H1 (cell line): Measurements from ENCODE around the gene NEMF. TPM values are rescaled to one million over a fixed set of nuclear protein-coding genes. Genes with fewer than 3 reads are reported as not detected.

Experiments used
- CTCF ChIA-PET: fragments of 300-600 bp; sonication (Branson Sonifier 250); formaldehyde crosslinking; loops from one replicate; lab custom pipeline; 2021; ENCODE audit not compliant: partially characterized antibody; lab: Charles Lee
- POLR2A ChIA-PET: fragments of 300-600 bp; sonication (Branson Sonifier 250); formaldehyde crosslinking; loops from one replicate; lab custom pipeline; 2021; ENCODE audit warnings: inconsistent platforms; ENCODE audit not compliant: partially characterized antibody; lab: Charles Lee
- DNase-seq, 2 experiments: peaks; one replicate each; pipeline versions ENCODE4 v3.0.0 to v3.0.0-alpha.2; 2010 to 2022; ENCODE audit warnings: low spot score in 2 of 2, low read depth in 1 of 2, mixed read lengths in 1 of 2
- FAIRE-seq: peaks from 2 replicates; lab custom pipeline; 2011; peaks lifted over from hg19 to GRCh38; lab: Jason Lieb, UNC
- H2AFZ ChIP-seq: 2 replicates; pipeline ENCODE4 v1.8.1; 2012; ENCODE audit warnings: low read length, inconsistent platforms
- H2AK5ac ChIP-seq: 2 replicates; pipeline ENCODE4 v1.6.1; 2013; ENCODE audit warnings: low read depth, low read length
- H2BK120ac ChIP-seq: replicated peaks from 2 replicates; pipeline ENCODE3; 2013; ENCODE audit warnings: low read depth, low read length, inconsistent platforms
- H2BK12ac ChIP-seq: 2 replicates; pipeline ENCODE4 v1.6.1; 2013; ENCODE audit warnings: low read depth, low read length
- H2BK15ac ChIP-seq: 2 replicates; pipeline ENCODE4 v1.6.1; 2013; ENCODE audit warnings: low read length
- H2BK20ac ChIP-seq: 2 replicates; pipeline ENCODE4 v1.6.1; 2013; ENCODE audit warnings: low read length
- H2BK5ac ChIP-seq: 2 replicates; pipeline ENCODE4 v1.6.1; 2013; ENCODE audit warnings: low read depth, low read length
- H3K14ac ChIP-seq: 2 replicates; pipeline ENCODE4 v1.6.1; 2013; ENCODE audit warnings: inconsistent platforms; ENCODE audit not compliant: insufficient read length
- H3K18ac ChIP-seq: 2 replicates; pipeline ENCODE4 v1.6.1; 2013; ENCODE audit warnings: low read length; ENCODE audit errors: extremely low read depth
- H3K23ac ChIP-seq: 2 replicates; pipeline ENCODE4 v1.6.1; 2013; ENCODE audit warnings: inconsistent platforms; ENCODE audit not compliant: insufficient read length
- H3K23me2 ChIP-seq: 2 replicates; pipeline ENCODE4 v1.6.1; 2013; ENCODE audit warnings: low read depth, low read length
- H3K27ac ChIP-seq: 2 replicates; pipeline ENCODE4 v1.6.1; 2011; ENCODE audit warnings: low read depth, low read length, inconsistent platforms
- H3K27me3 ChIP-seq, 4 experiments: replicated peaks in 1 of 4; 1 replicate in 1 of 4; 2 replicates in 3 of 4; pipeline versions ENCODE4 v1.6.1 to v1.8.1; 2011 to 2013; ENCODE audit warnings: low read length in 3 of 4, mild to moderate bottlenecking in 3 of 4, inconsistent platforms in 2 of 4, mixed read lengths in 2 of 4, moderate library complexity in 1 of 4; ENCODE audit not compliant: control insufficient read depth in 3 of 4, insufficient read depth in 3 of 4; ENCODE audit errors: extremely low read depth in 1 of 4
- H3K36me3 ChIP-seq, 4 experiments: 2 replicates each; pipeline versions ENCODE4 v1.6.1 to v1.8.1; 2011 to 2013; ENCODE audit warnings: mild to moderate bottlenecking in 4 of 4, low read length in 3 of 4, moderate library complexity in 2 of 4, control low read depth in 1 of 4, inconsistent platforms in 1 of 4; ENCODE audit not compliant: insufficient read depth in 4 of 4, control insufficient read depth in 2 of 4
- H3K4ac ChIP-seq: replicated peaks from 2 replicates; pipeline ENCODE3; 2013; ENCODE audit warnings: low read length, low read depth, mixed read lengths, inconsistent platforms; ENCODE audit not compliant: insufficient read length
- H3K4me1 ChIP-seq, 4 experiments: replicated peaks in 1 of 4; 1 replicate in 1 of 4; 2 replicates in 3 of 4; pipeline versions ENCODE4 v1.6.1 to v1.8.1; 2011 to 2013; ENCODE audit warnings: low read length in 3 of 4, inconsistent platforms in 2 of 4, mixed read lengths in 1 of 4; ENCODE audit not compliant: insufficient read depth in 4 of 4, control insufficient read depth in 3 of 4
- H3K4me2 ChIP-seq, 2 experiments: 2 replicates each; pipeline versions ENCODE4 v1.6.1 to v1.8.1; 2011 to 2013; ENCODE audit warnings: low read depth in 2 of 2, low read length in 2 of 2, control low read depth in 1 of 2, inconsistent platforms in 1 of 2, mild to moderate bottlenecking in 1 of 2; ENCODE audit not compliant: insufficient read depth in 1 of 2
- H3K4me3 ChIP-seq, 4 experiments: fragments of 200-600, 300-600 bp in 1 of 4; sonication (generic), shearing (Covaris generic), sonication (Bioruptor Twin) in 1 of 4; 2 replicates each; pipeline versions ENCODE4 v1.5.1 to v1.8.1; 2011 to 2016; ENCODE audit warnings: low read length in 4 of 4, low read depth in 3 of 4, control low read depth in 2 of 4, inconsistent platforms in 2 of 4, mild to moderate bottlenecking in 2 of 4, mixed read lengths in 1 of 4, moderate library complexity in 1 of 4; ENCODE audit not compliant: insufficient read depth in 2 of 4; ENCODE audit errors: extremely low read depth in 1 of 4
- H3K56ac ChIP-seq: replicated peaks from 2 replicates; pipeline ENCODE3; 2013; ENCODE audit warnings: low read depth, mild to moderate bottlenecking, mixed read lengths, low read length, inconsistent platforms; ENCODE audit not compliant: insufficient read length
- H3K79me1 ChIP-seq: 2 replicates; pipeline ENCODE4 v1.6.1; 2013; ENCODE audit warnings: low read depth, low read length, control low read depth
- H3K79me2 ChIP-seq, 2 experiments: 2 replicates each; pipeline versions ENCODE4 v1.6.1 to v1.8.1; 2012 to 2013; ENCODE audit warnings: low read length in 2 of 2, mild to moderate bottlenecking in 2 of 2, inconsistent platforms in 1 of 2; ENCODE audit not compliant: insufficient read depth in 2 of 2, control insufficient read depth in 1 of 2
- H3K9ac ChIP-seq, 4 experiments: replicated peaks in 1 of 4; 1 replicate in 1 of 4; 2 replicates in 3 of 4; pipeline versions ENCODE4 v1.6.1 to v1.8.1; 2011 to 2013; ENCODE audit warnings: low read depth in 3 of 4, low read length in 3 of 4, control low read depth in 2 of 4, mild to moderate bottlenecking in 2 of 4, moderate library complexity in 2 of 4, inconsistent platforms in 1 of 4; ENCODE audit errors: extremely low read depth in 1 of 4
- H3K9me3 ChIP-seq, 2 experiments: 2 replicates each; pipeline versions ENCODE4 v1.6.1 to v1.8.1; 2012 to 2013; ENCODE audit warnings: mild to moderate bottlenecking in 2 of 2, moderate library complexity in 2 of 2, control low read depth in 1 of 2, inconsistent platforms in 1 of 2, low read depth in 1 of 2, low read length in 1 of 2, mixed read lengths in 1 of 2; ENCODE audit not compliant: insufficient read depth in 2 of 2
- H4K20me1 ChIP-seq, 2 experiments: replicated peaks in 1 of 2; 2 replicates each; pipeline versions ENCODE3 to v1.8.1; 2011 to 2013; ENCODE audit warnings: inconsistent platforms in 2 of 2, low read length in 2 of 2, mild to moderate bottlenecking in 1 of 2; ENCODE audit not compliant: insufficient read depth in 2 of 2, control insufficient read depth in 1 of 2
- H4K5ac ChIP-seq: 2 replicates; pipeline ENCODE4 v1.6.1; 2013; ENCODE audit warnings: low read length, low read depth, mixed read lengths, inconsistent platforms; ENCODE audit not compliant: insufficient read length
- H4K8ac ChIP-seq: 2 replicates; pipeline ENCODE4 v1.8.0; 2013; ENCODE audit warnings: mild to moderate bottlenecking, moderate library complexity, low read length, inconsistent platforms; ENCODE audit not compliant: insufficient read depth; ENCODE audit errors: extremely low read depth
- H4K91ac ChIP-seq: replicated peaks from 2 replicates; pipeline ENCODE3; 2013; ENCODE audit warnings: low read length, mixed read lengths, inconsistent platforms; ENCODE audit not compliant: insufficient read length
- GABPA ChIP-seq: IDR thresholded peaks from 2 replicates; pipeline ENCODE4 v1.6.1; 2011; ENCODE audit warnings: mild to moderate bottlenecking, low read length, moderate library complexity, borderline replicate concordance; ENCODE audit not compliant: insufficient read depth
- JUN ChIP-seq: IDR thresholded peaks from 2 replicates; pipeline ENCODE4 v1.6.1; 2011; ENCODE audit warnings: low read depth, mild to moderate bottlenecking, improper control_type of control experiment, low read length
- POLR2A ChIP-seq, 2 experiments: IDR thresholded peaks; 1 replicate in 1 of 2; 2 replicates in 1 of 2; pipeline ENCODE4 v1.6.1; 2011; ENCODE audit warnings: low read depth in 2 of 2, low read length in 2 of 2, mild to moderate bottlenecking in 2 of 2; ENCODE audit errors: control extremely low read depth in 1 of 2
- POU5F1 ChIP-seq: IDR thresholded peaks from 2 replicates; pipeline ENCODE4 v1.6.1; 2011; ENCODE audit warnings: low read depth, mild to moderate bottlenecking, low read length, moderate library complexity
- RAD21 ChIP-seq, 2 experiments: IDR thresholded peaks in 1 of 2; conservative IDR thresholded peaks in 1 of 2; 2 replicates each; pipeline ENCODE4 v1.6.1; 2011; ENCODE audit warnings: low read depth in 2 of 2, low read length in 2 of 2, improper control_type of control experiment in 1 of 2, inconsistent platforms in 1 of 2, mild to moderate bottlenecking in 1 of 2, moderate library complexity in 1 of 2
- RXRA ChIP-seq: IDR thresholded peaks from 2 replicates; pipeline ENCODE4 v1.6.1; 2011; ENCODE audit warnings: low read depth, mild to moderate bottlenecking, low read length, moderate library complexity; ENCODE audit not compliant: insufficient read depth
- SP2 ChIP-seq: IDR thresholded peaks from 2 replicates; pipeline ENCODE4 v1.6.1; 2012; ENCODE audit warnings: mild to moderate bottlenecking, low read length, inconsistent platforms
- ZNF274 ChIP-seq: IDR thresholded peaks from 2 replicates; pipeline ENCODE4 v1.7.0; 2012; ENCODE audit warnings: low read length, borderline replicate concordance; ENCODE audit errors: extremely low read depth
- WGBS, 2 experiments: shearing (Covaris generic) in 1 of 2; methylation state at CpG; one replicate each; pipeline versions ENCODE4 v1.1.6 to v1.1.7; 2013 to 2015; ENCODE audit warnings: low lambda C conversion rate in 2 of 2, mixed read lengths in 2 of 2, inconsistent platforms in 1 of 2, low coverage in 1 of 2, missing lambda C conversion rate in 1 of 2; ENCODE audit not compliant: insufficient replicate concordance in 2 of 2, insufficient coverage in 1 of 2, insufficient read length in 1 of 2; ENCODE audit errors: extremely low coverage in 1 of 2, missing lambda C conversion rate in 1 of 2; 5-methylcytosine and 5-hydroxymethylcytosine counted together
- polyA plus RNA-seq, 7 experiments: library from polyadenylated mRNA; depleted of rRNA in 3 of 7; stranded (reverse) in 5 of 7; unstranded in 2 of 7; fragments of >200 nt in 5 of 7; fragments of 200-250 nt in 2 of 7; gene quantifications; 1 replicate in 5 of 7; 2 replicates in 1 of 7; 4 replicates in 1 of 7; pipeline versions ENCODE4 v1.2.1 to v1.2.3, GENCODE V29; 2011 to 2013; ENCODE audit warnings: missing spikeins in 2 of 7, mixed read lengths in 2 of 7
- total RNA-seq: library from RNA; stranded (reverse); fragmentation: NEBNext Ultra II Directional; extraction: Animal tissue kit (Norgen Biotek cat#: 25700); gene quantifications from 2 replicates; pipeline ENCODE4 v1.2.1, GENCODE V29; 2021

The NEMF gene
- total and polyA plus RNA-seq, 2 of the 8 experiments (the other 6 are each of a cell fraction or from before 2014, with no cell fraction given), result 8.3 to 45.5 TPM

GRCh38 chr14:49783394-49784014, 69.1 kb downstream of the NEMF start:
- Histone ChIP-seq H3K27me3 (no peaks in the 10 kb centered on the region), H3K79me1 (no peaks in the 10 kb centered on the region; the same call in 1 of the 2 replicates), H3K23me2 (no peaks in the 10 kb centered on the region), H2BK20ac (no peak overlapping the region), H2AK5ac (no peak overlapping the region), H4K91ac (no peak overlapping the region), H3K4me1 (no peaks in the 10 kb centered on the region), H4K5ac (no peak overlapping the region), H4K8ac (no peak overlapping the region), H3K14ac (no peak overlapping the region), H3K4me2 (no peak overlapping the region), H2BK12ac (no peak overlapping the region), H3K4me3 (no peak overlapping the region), H3K79me2 (no peaks in the 10 kb centered on the region), H3K36me3 (peaks cover 5 to 88% (median 64%) of the 10 kb centered on the region in 4 experiments; a peak in 7 of 8 replicates), H3K23ac (no peak overlapping the region), H2BK120ac (no peak overlapping the region), H4K20me1 (no peaks in the 10 kb centered on the region), H2BK5ac (no peak overlapping the region), H3K4ac (no peak overlapping the region), H3K56ac (no peak overlapping the region), H3K18ac (no peak overlapping the region), H2BK15ac (no peak overlapping the region), H3K9ac (no peak overlapping the region), H3K9me3 (no peaks in the 10 kb centered on the region), H3K27ac (no peak overlapping the region), H2AFZ (no peak overlapping the region)
- WGBS, 2 experiments, result 89% methylated on average over 3 of the region's 3 CpGs; no CpG with 5 or more reads in 1 of the 2 experiments
- ChIA-PET CTCF (interaction anchor here (1.3 kb wide), 1 partner anchor 68 kb away, joined by 3 read pairs; no protein-coding TSS in a partner anchor), POLR2A (interaction anchor here (1.4 to 2.1 kb wide), 2 partner anchors 14 to 23 kb away, joined by 3 to 6 read pairs; no protein-coding TSS in a partner anchor)
- DNase-seq (no peak), FAIRE-seq (no peak)
- TF ChIP-seq GABPA, result no peak
- TF ChIP-seq ZNF274, result no peak
- no peak for TF ChIP-seq RXRA
- no peak for TF ChIP-seq SP2
- no peak for TF ChIP-seq POU5F1
- TF ChIP-seq RAD21 (IDR thresholded peaks at IDR 0.05 in 1 of 2, conservative IDR thresholded peaks at IDR 0.05 in 1 of 2; ENCODE audit: low read depth in 2 of 2, low read length in 2 of 2), result no peak
- TF ChIP-seq JUN, result no peak
- no peak for TF ChIP-seq POLR2A (IDR thresholded peaks at IDR 0.05; ENCODE audit: control extremely low read depth in 1 of 2, low read depth in 2 of 2, low read length in 2 of 2)
